Fibroblast of skin of scalp (primary cell): ENCODE measurements around the gene ATG16L2.
"Not testable (repeated sequence)": the region's sequence is repeated elsewhere in the genome, so short reads cannot be mapped to it uniquely, and the experiment has no call there.

Source experiments
- DNase-seq: peaks from one replicate; pipeline ENCODE4 v3.0.0-alpha.2; 2013

The ATG16L2 gene

GRCh38 chr11:72826191-72826941, 12.2 kb downstream of the ATG16L2 start:
- DNase-seq, result no peak

GRCh38 chr11:72826942-72827480, 12.8 kb downstream of the ATG16L2 start:
- no peak for DNase-seq

- DNase-seq, result not testable (repeated sequence)
Observed at GRCh38 chr11:72827656-72828055, 13.4 kb downstream of the ATG16L2 start.

- DNase-seq, result no peak
Observed at GRCh38 chr11:72828081-72828567, 13.9 kb downstream of the ATG16L2 start.

GRCh38 chr11:72828692-72829101, 14.5 kb downstream of the ATG16L2 start:
- DNase-seq, result no peak

- no peak for DNase-seq
Observed at GRCh38 chr11:72829178-72829577, 15.0 kb downstream of the ATG16L2 start.

GRCh38 chr11:72829884-72830533, 15.8 kb downstream of the ATG16L2 start:
- DNase-seq, result no peak

- peak; percentile 83 for DNase-seq
Observed at GRCh38 chr11:72831521-72832300, 17.5 kb downstream of the ATG16L2 start.

- no peak for DNase-seq
Observed at GRCh38 chr11:72832301-72833082, 18.3 kb downstream of the ATG16L2 start.

GRCh38 chr11:72833083-72833733, 19.0 kb downstream of the ATG16L2 start:
- no peak for DNase-seq

- DNase-seq, result no peak
Observed at GRCh38 chr11:72833811-72834493, 19.7 kb downstream of the ATG16L2 start.

- DNase-seq, result no peak
Observed at GRCh38 chr11:72834905-72835304, 20.7 kb downstream of the ATG16L2 start.

- no peak for DNase-seq
Observed at GRCh38 chr11:72836111-72836510, 21.9 kb downstream of the ATG16L2 start.

- no peak for DNase-seq
Observed at GRCh38 chr11:72838691-72839305, 24.6 kb downstream of the ATG16L2 start.

GRCh38 chr11:72840780-72841179, 26.6 kb downstream of the ATG16L2 start:
- peak; percentile 83 for DNase-seq

GRCh38 chr11:72841397-72841796, 27.2 kb downstream of the ATG16L2 start:
- DNase-seq, result no peak

- no peak for DNase-seq
Observed at GRCh38 chr11:72842126-72842525, 27.9 kb downstream of the ATG16L2 start.

GRCh38 chr11:72842653-72843330, 28.6 kb downstream of the ATG16L2 start:
- DNase-seq, result no peak

- DNase-seq, result peak; percentile 64
Observed at GRCh38 chr11:72844356-72844755, 30.1 kb downstream of the ATG16L2 start.
